Thyroid gland (tissue), 4 donors: Measurements from ENCODE around the gene CKS1B.

Experiments used
- CTCF ChIP-seq, 6 experiments: fragments of 200-600 bp in 3 of 6; fragments of 450-650 bp in 3 of 6; sonication (generic) in 3 of 6; IDR thresholded peaks; one replicate each; pipeline ENCODE4 v1.5.1; 2016 to 2019; ENCODE audit warnings: antibody characterized with exemption in 6 of 6, mild to moderate bottlenecking in 2 of 6, inconsistent platforms in 1 of 6, moderate library complexity in 1 of 6
- POLR2A ChIP-seq, 2 donors: fragments of 450-650 bp; IDR thresholded peaks; one replicate each; pipeline ENCODE4 v1.6.1; 2017; ENCODE audit warnings: antibody characterized with exemption in 2 of 2, mild to moderate bottlenecking in 2 of 2, moderate library complexity in 1 of 2

- TF ChIP-seq POLR2A (IDR thresholded peaks at IDR 0.05) (no peak), CTCF (IDR thresholded peaks at IDR 0.05) (no peak)
Observed at GRCh38 chr1:154952664-154953063, 21.8 kb upstream of the CKS1B start.
